RPMI8226 (cell line): ENCODE measurements around the gene UBXN7.
"Not testable (repeated sequence)": the region's sequence is repeated elsewhere in the genome, so short reads cannot be mapped to it uniquely, and the experiment has no call there.

Experiments
- DNase-seq: peaks from one replicate; pipeline ENCODE4 v3.0.0-alpha.2; 2015

Gene UBXN7

GRCh38 chr3:196314597-196314996 lies 117.6 kb downstream of the UBXN7 start:
- no peak for DNase-seq

DNA sequence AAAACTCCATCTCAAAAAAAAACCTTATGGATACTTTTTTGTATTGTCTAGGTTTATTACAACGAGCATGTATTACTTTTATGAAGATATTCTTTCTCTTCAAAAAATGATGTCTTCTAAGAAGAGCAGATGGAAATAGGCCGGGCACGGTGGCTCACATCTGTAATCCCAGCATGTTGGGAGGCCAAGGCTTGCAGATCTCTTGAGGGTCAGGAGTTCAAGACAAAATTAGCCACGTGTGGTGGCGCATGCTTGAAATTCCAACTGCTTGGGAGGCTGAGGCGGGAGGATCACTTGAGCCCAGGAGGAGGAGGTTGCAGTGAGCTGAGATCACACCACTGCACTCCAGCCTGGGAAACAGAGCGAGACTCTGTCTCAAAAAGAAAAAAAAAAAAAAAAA lies 118.1 kb downstream of the UBXN7 start:
- not testable (repeated sequence) for DNase-seq

- not testable (repeated sequence) for DNase-seq
Measured at GRCh38 chr3:196302960-196303359, 129.3 kb downstream of the UBXN7 start.

DNA sequence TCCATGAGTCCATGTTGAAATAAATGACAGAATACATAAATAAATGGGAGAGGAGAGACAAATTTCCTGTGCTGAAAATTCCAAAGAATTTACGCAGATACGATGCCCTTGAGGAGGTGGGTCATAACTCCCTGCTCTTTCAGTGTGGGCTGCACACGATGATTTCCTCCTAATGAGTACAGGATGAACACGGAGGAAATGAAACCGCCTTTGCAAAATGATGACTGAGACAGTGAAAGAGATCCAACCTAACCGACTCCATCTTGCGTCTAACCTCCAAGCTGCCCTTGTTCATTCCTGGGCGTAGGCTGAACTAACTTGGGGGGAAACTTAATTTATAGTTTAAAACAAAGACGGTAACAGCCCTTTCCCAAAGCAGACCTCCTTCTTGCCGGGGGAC lies 129.7 kb downstream of the UBXN7 start:
- not testable (repeated sequence) for DNase-seq

- DNase-seq, result no peak
Measured at GRCh38 chr3:196298521-196298920, 133.7 kb downstream of the UBXN7 start.
